Gastroesophageal sphincter (tissue), 3 donors: ENCODE data around the gene NAAA.

ENCODE experiments used
- CTCF ChIP-seq, 4 experiments: fragments of 200-600 bp in 2 of 4; fragments of 450-650 bp in 2 of 4; sonication (generic) in 1 of 4; IDR thresholded peaks; one replicate each; pipeline ENCODE4 v1.5.1; 2017 to 2019; ENCODE audit warnings: antibody characterized with exemption in 4 of 4, mild to moderate bottlenecking in 2 of 4, moderate library complexity in 2 of 4
- EP300 ChIP-seq: sonication (generic); formaldehyde crosslinking; IDR thresholded peaks from one replicate; pipeline ENCODE4 v1.6.1; 2017; ENCODE audit warnings: antibody characterized with exemption, mild to moderate bottlenecking
- POLR2A ChIP-seq, 2 donors: fragments of 450-650 bp; IDR thresholded peaks; one replicate each; pipeline ENCODE4 v1.6.1; 2017; ENCODE audit warnings: antibody characterized with exemption in 2 of 2, mild to moderate bottlenecking in 2 of 2, moderate library complexity in 1 of 2

DNA sequence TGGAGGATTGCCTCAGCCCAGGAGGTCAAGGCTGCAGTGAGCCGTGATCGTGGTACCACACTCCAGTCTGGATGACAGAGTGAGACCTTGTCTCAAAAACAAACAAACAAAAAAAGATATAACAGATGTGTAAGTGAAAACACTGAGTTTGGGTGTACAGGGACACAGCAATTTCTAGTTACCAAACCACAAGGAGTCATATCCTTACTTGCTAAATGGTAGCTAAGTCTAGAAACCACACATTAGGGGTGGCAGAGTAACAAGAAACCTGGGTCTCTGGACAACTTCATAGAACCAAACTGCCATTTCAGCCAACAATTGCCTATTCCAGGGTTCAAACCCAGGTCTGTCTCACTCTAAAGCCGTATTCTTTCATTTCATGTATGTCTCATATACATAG is 59.3 kb downstream of the NAAA start:
- no peak for TF ChIP-seq CTCF (IDR thresholded peaks at IDR 0.05)
- no peak for TF ChIP-seq POLR2A (IDR thresholded peaks at IDR 0.05)
- no peak for TF ChIP-seq EP300
